ENCODE results near the gene MEF2D. TPM values are rescaled to one million over a fixed set of nuclear protein-coding genes. Genes with fewer than 3 reads are reported as not detected.

Gene MEF2D
- total RNA-seq, 2 experiments from 2014 or later: 155 to 162 TPM

DNA sequence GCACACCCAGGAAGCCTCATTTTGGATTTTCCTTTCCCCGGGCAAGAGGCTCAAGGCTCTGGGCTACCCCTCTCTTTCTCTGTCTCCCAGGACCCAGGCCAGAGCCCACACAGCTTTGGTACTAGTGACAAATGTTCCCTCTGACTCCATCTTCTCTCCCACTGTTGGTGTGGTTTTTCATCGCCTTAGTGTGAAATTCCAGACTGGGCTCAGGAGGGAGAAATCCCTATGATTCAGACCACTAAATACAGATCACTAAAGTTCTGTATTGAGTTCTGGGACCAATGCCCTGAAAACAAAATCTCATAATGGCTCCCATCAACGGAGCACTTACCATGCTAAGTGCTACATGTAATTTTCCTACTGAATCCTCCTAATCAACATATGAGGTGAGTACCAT, 45.7 kb upstream of the MEF2D start:
- Histone ChIP-seq H3K27ac (ENCODE audit: low read depth in 1 of 2, low read length in 2 of 2) (no peak overlapping the region), H3K27me3 (ENCODE audit: control insufficient read depth in 1 of 2, insufficient read depth in 2 of 2, low read length in 2 of 2) (no peaks in the 10 kb centered on the region), H3K36me3 (ENCODE audit: insufficient read depth, low read length) (no peaks in the 10 kb centered on the region), H3K4me3 (ENCODE audit: low read length) (no peak overlapping the region), H3K4me1 (ENCODE audit: insufficient read depth, low read length) (no peaks in the 10 kb centered on the region), H3K9me3 (ENCODE audit: control insufficient read depth in 1 of 2, insufficient read depth in 1 of 2, low read length in 2 of 2) (no peaks in the 10 kb centered on the region)
- TF ChIP-seq, protein P1, sequence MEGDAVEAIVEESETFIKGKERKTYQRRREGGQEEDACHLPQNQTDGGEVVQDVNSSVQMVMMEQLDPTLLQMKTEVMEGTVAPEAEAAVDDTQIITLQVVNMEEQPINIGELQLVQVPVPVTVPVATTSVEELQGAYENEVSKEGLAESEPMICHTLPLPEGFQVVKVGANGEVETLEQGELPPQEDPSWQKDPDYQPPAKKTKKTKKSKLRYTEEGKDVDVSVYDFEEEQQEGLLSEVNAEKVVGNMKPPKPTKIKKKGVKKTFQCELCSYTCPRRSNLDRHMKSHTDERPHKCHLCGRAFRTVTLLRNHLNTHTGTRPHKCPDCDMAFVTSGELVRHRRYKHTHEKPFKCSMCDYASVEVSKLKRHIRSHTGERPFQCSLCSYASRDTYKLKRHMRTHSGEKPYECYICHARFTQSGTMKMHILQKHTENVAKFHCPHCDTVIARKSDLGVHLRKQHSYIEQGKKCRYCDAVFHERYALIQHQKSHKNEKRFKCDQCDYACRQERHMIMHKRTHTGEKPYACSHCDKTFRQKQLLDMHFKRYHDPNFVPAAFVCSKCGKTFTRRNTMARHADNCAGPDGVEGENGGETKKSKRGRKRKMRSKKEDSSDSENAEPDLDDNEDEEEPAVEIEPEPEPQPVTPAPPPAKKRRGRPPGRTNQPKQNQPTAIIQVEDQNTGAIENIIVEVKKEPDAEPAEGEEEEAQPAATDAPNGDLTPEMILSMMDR (IDR thresholded peaks at IDR 0.05): no peak
- Mint-ChIP-seq H3K27ac (no peak overlapping the region), H3K27me3 (no peaks in the 10 kb centered on the region), H3K4me1 (ENCODE audit: low read depth) (no peaks in the 10 kb centered on the region), H3K9me3 (no peaks in the 10 kb centered on the region), H3K36me3 (ENCODE audit: low read depth) (no peaks in the 10 kb centered on the region), H3K4me3 (no peak overlapping the region)
- intact Hi-C loops (cut with DNase I, micrococcal nuclease): loop anchor here in 1 of 2 experiments (10.0 kb wide), 1 partner anchor 61 kb away; no protein-coding TSS in a partner anchor
- no peak for DNase-seq
- ChIA-PET POLR2A (no interaction called here), CTCF (no interaction called here)
- ATAC-seq (ENCODE audit: poor library complexity): no peak

DNA sequence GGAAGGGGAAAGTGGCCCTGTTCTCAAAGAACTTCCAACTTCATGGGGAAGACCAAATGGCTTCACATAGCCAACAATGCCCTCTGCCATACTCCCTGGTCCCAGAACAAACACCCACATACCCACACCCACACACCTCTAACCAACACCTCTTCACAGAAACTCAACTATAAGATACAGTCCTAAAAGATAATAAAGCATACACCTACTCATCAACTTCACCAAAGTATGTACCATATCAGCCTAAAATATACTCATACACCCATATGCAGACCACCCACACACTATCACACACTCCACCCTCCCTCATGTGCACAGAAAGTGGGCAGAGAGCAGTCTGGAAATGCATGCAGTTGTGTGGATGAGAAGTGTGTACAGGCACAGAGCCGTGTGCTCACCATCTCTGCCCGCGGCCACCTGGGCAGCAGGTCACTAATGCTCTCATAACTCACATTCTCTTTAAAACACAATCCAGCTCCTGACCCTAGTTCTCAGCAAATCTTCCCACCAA, 44.1 kb upstream of the MEF2D start:
- H3K9me3 Mint-ChIP-seq: no peaks in the 10 kb centered on the region
- ATAC-seq (ENCODE audit: poor library complexity) (no peak), DNase-seq (no peak)
- ChIA-PET CTCF (no interaction called here), POLR2A (interaction anchor here (1.4 kb wide), 1 partner anchor 43 kb away, joined by 3 read pairs; no protein-coding TSS in a partner anchor)
- no peaks in the 10 kb centered on the region for H3K36me3 ChIP-seq (ENCODE audit: insufficient read depth, low read length)
- no peak overlapping the region for H3K4me3 ChIP-seq (ENCODE audit: low read length)
- no peaks in the 10 kb centered on the region for H3K27me3 ChIP-seq (ENCODE audit: control insufficient read depth in 1 of 2, insufficient read depth in 2 of 2, low read length in 2 of 2)
- no peaks in the 10 kb centered on the region for H3K4me1 Mint-ChIP-seq (ENCODE audit: low read depth)
- H3K36me3 Mint-ChIP-seq (ENCODE audit: low read depth): no peaks in the 10 kb centered on the region
- no peak overlapping the region for H3K27ac ChIP-seq (ENCODE audit: low read depth in 1 of 2, low read length in 2 of 2)
- intact Hi-C loops (cut with DNase I, micrococcal nuclease): loop anchor here in 1 of 2 experiments (10.0 kb wide), 1 partner anchor 60 kb away; no protein-coding TSS in a partner anchor
- no peak overlapping the region for H3K4me3 Mint-ChIP-seq
- H3K9me3 ChIP-seq (ENCODE audit: control insufficient read depth in 1 of 2, insufficient read depth in 1 of 2, low read length in 2 of 2): no peaks in the 10 kb centered on the region
- H3K27ac Mint-ChIP-seq: no peak overlapping the region
- H3K27me3 Mint-ChIP-seq: no peaks in the 10 kb centered on the region
- TF ChIP-seq, protein P1 (IDR thresholded peaks at IDR 0.05): no peak
- H3K4me1 ChIP-seq (ENCODE audit: insufficient read depth, low read length): no peaks in the 10 kb centered on the region

DNA sequence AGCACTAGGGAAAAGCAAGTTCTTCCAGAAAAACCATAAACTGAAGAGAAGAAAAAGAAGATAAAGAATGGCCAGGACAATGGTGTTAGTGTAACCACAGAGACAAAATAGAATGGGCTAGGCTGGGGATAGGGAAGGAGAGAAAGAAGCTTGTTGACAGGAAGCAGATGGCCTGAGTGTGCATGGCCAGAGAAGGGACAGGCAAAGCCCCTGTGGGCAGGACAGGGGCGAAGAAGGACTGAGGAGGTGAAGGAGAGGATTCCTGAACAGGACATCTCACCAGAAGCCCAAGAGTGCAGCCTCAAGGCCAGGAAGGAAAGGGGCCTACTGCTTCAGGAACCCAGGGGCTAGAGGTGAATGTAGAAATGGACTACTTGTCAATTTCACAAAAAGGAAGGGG, 42.5 kb upstream of the MEF2D start:
- no peak overlapping the region for H3K4me3 Mint-ChIP-seq

More for the DNA sequence above, 42.5 kb upstream of the MEF2D start:
- intact Hi-C loops (cut with DNase I, micrococcal nuclease): loop anchor here in 1 of 2 experiments (10.0 kb wide), 1 partner anchor 58 kb away; no protein-coding TSS in a partner anchor
- H3K9me3 ChIP-seq (ENCODE audit: control insufficient read depth in 1 of 2, insufficient read depth in 1 of 2, low read length in 2 of 2): no peaks in the 10 kb centered on the region
- no peak for ATAC-seq (ENCODE audit: poor library complexity)
- CTCF ChIA-PET: no interaction called here
- H3K4me1 Mint-ChIP-seq (ENCODE audit: low read depth): no peaks in the 10 kb centered on the region
- no peaks in the 10 kb centered on the region for H3K36me3 Mint-ChIP-seq (ENCODE audit: low read depth)
- no peak for DNase-seq
- no peaks in the 10 kb centered on the region for H3K27me3 Mint-ChIP-seq
- no peak overlapping the region for H3K27ac Mint-ChIP-seq
- no peak overlapping the region for H3K4me3 ChIP-seq (ENCODE audit: low read length)
- no peak overlapping the region for H3K27ac ChIP-seq (ENCODE audit: low read depth in 1 of 2, low read length in 2 of 2)
- no peaks in the 10 kb centered on the region for H3K9me3 Mint-ChIP-seq
- H3K4me1 ChIP-seq (ENCODE audit: insufficient read depth, low read length): no peaks in the 10 kb centered on the region
- POLR2A ChIA-PET: interaction anchor here (1.0 to 1.4 kb wide), 3 partner anchors 34 to 42 kb away, joined by 3 to 5 read pairs (median 3); partner anchors contain the start of gene MEF2D
- TF ChIP-seq, protein P1 (IDR thresholded peaks at IDR 0.05): no peak
- H3K27me3 ChIP-seq (ENCODE audit: control insufficient read depth in 1 of 2, insufficient read depth in 2 of 2, low read length in 2 of 2): no peaks in the 10 kb centered on the region
- H3K36me3 ChIP-seq (ENCODE audit: insufficient read depth, low read length): no peaks in the 10 kb centered on the region

Data from CD4-positive, alpha-beta T cell (primary cell).